ENCODE data around the gene DNAH17. TPM values are rescaled to one million over a fixed set of nuclear protein-coding genes. Genes with fewer than 3 reads are reported as not detected.

The DNAH17 gene
- polyA plus RNA-seq, 3 donors, result 0.01 to 0.51 (median 0.11) TPM

GRCh38 chr17:78383725-78384471 is 193.3 kb downstream of the DNAH17 start:
- TF ChIP-seq CTCF (IDR thresholded peaks at IDR 0.05), result no peak
- peaks cover 84% of the 10 kb centered on the region for H3K79me2 ChIP-seq (ENCODE audit: insufficient read depth, low read length)
- peaks cover 0 to 9% of the 10 kb centered on the region in 2 donors for H3K36me3 ChIP-seq (replicated peaks in 1 of 2; ENCODE audit: control insufficient read depth in 1 of 2, insufficient read depth in 2 of 2, low read length in 2 of 2)
- Mint-ChIP-seq H3K4me1 (peaks cover 91% of the 10 kb centered on the region), H3K36me3 (peaks cover 59 to 68% of the 10 kb centered on the region in 2 donors), H3K27ac (peak overlapping the region; percentile 97 to 100 (median 99)), H3K4me3 (peak overlapping the region; percentile 66 to 84), H3K9me3 (no peaks in the 10 kb centered on the region), H3K27me3 (ENCODE audit: low read depth in 3 of 3) (peaks cover 0 to 3% (median 3%) of the 10 kb centered on the region in 3 donors)
- H3K27me3 ChIP-seq (ENCODE audit: control insufficient read depth in 2 of 2, insufficient read depth in 2 of 2, low read length in 2 of 2), result no peaks in the 10 kb centered on the region
- H3K4me1 ChIP-seq (ENCODE audit: control insufficient read depth in 1 of 2, insufficient read depth in 2 of 2, low read length in 2 of 2), result peaks cover 99 to 100% of the 10 kb centered on the region in 2 donors
- H3K4me2 ChIP-seq (replicated peaks; ENCODE audit: extremely low read depth, low read length, poor library complexity, severe bottlenecking), result peak overlapping the region; percentile 69
- no peaks in the 10 kb centered on the region for H3K9me3 ChIP-seq (replicated peaks in 1 of 2; ENCODE audit: control insufficient read depth in 1 of 2, insufficient read depth in 1 of 2, low read length in 2 of 2)
- intact Hi-C loops (cut with micrococcal nuclease), result no loop called here
- 16% methylated on average over 10 of the region's 15 CpGs for WGBS (ENCODE audit: insufficient coverage)
- H2AFZ ChIP-seq (ENCODE audit: insufficient read depth, low read depth, low read length, poor library complexity, severe bottlenecking), result no peak overlapping the region
- DNase-seq, result peak; percentile 95 to 99 (median 97)
- H3K4me3 ChIP-seq (replicated peaks in 1 of 3; ENCODE audit: low read depth in 2 of 3, low read length in 3 of 3), result peak overlapping the region in 1 of 3 experiments; percentile 61
- peak overlapping the region; percentile 97 to 99 for H3K27ac ChIP-seq (ENCODE audit: low read depth in 1 of 2, low read length in 2 of 2)
- no peaks in the 10 kb centered on the region for H4K20me1 ChIP-seq (ENCODE audit: insufficient read depth, low read length)
- H3K9ac ChIP-seq (ENCODE audit: insufficient read depth, low read length, poor library complexity, severe bottlenecking), result peak overlapping the region; percentile 70

- Mint-ChIP-seq H3K36me3 (peaks cover 53 to 60% of the 10 kb centered on the region in 2 donors), H3K4me3 (peak overlapping the region; percentile 66 to 80), H3K27ac (peak overlapping the region; percentile 96 to 100 (median 99)), H3K27me3 (ENCODE audit: low read depth in 3 of 3) (peaks cover 0 to 2% (median 2%) of the 10 kb centered on the region in 3 donors), H3K4me1 (peaks cover 85% of the 10 kb centered on the region), H3K9me3 (no peaks in the 10 kb centered on the region)
- Histone ChIP-seq H3K4me1 (ENCODE audit: control insufficient read depth in 1 of 2, insufficient read depth in 2 of 2, low read length in 2 of 2) (peaks cover 94 to 97% of the 10 kb centered on the region in 2 donors), H3K27me3 (ENCODE audit: control insufficient read depth in 2 of 2, insufficient read depth in 2 of 2, low read length in 2 of 2) (no peaks in the 10 kb centered on the region), H3K9me3 (replicated peaks in 1 of 2; ENCODE audit: control insufficient read depth in 1 of 2, insufficient read depth in 1 of 2, low read length in 2 of 2) (no peaks in the 10 kb centered on the region), H4K20me1 (ENCODE audit: insufficient read depth, low read length) (no peaks in the 10 kb centered on the region), H3K79me2 (ENCODE audit: insufficient read depth, low read length) (peaks cover 79% of the 10 kb centered on the region), H3K27ac (ENCODE audit: low read depth in 1 of 2, low read length in 2 of 2) (peak overlapping the region; percentile 83 to 97), H3K9ac (ENCODE audit: insufficient read depth, low read length, poor library complexity, severe bottlenecking) (peak overlapping the region; percentile 46), H3K4me3 (replicated peaks in 1 of 3; ENCODE audit: low read depth in 2 of 3, low read length in 3 of 3) (peak overlapping the region in 2 of 3 experiments; percentile 5 to 63), H2AFZ (ENCODE audit: insufficient read depth, low read depth, low read length, poor library complexity, severe bottlenecking) (no peak overlapping the region), H3K36me3 (replicated peaks in 1 of 2; ENCODE audit: control insufficient read depth in 1 of 2, insufficient read depth in 2 of 2, low read length in 2 of 2) (peaks cover 0 to 9% of the 10 kb centered on the region in 2 donors), H3K4me2 (replicated peaks; ENCODE audit: extremely low read depth, low read length, poor library complexity, severe bottlenecking) (peak overlapping the region; percentile 72)
- WGBS (ENCODE audit: insufficient coverage), result 0% methylated on average over 3 of the region's 12 CpGs
- peak; percentile 80 to 93 (median 86) for DNase-seq
- TF ChIP-seq CTCF (IDR thresholded peaks at IDR 0.05), result no peak
- intact Hi-C loops (cut with micrococcal nuclease), result no loop called here
Observed at GRCh38 chr17:78381601-78382232, 195.5 kb downstream of the DNAH17 start.

Data from CD14-positive monocyte (primary cell).